IMR-90 (cell line): ENCODE results near the gene FOXP1.

Experiments
- BHLHE40 ChIP-seq: fragments of 150-350 bp; IDR thresholded peaks from 2 replicates; pipeline ENCODE4 v1.6.1; 2016; ENCODE audit warnings: mild to moderate bottlenecking, low read depth, low read length
- CTCF ChIP-seq: conservative IDR thresholded peaks from 2 replicates; pipeline ENCODE4 v1.5.1; 2012; ENCODE audit warnings: mild to moderate bottlenecking, low read depth, low read length, improper control_type of control experiment
- ELK1 ChIP-seq: fragments of 150-350 bp; IDR thresholded peaks from 2 replicates; pipeline ENCODE4 v1.6.1; 2016; ENCODE audit warnings: low read depth, mild to moderate bottlenecking, low read length, moderate library complexity, borderline replicate concordance
- FOS ChIP-seq: fragments of 150-350 bp; IDR thresholded peaks from 2 replicates; pipeline ENCODE4 v1.6.1; 2016; ENCODE audit warnings: low read depth, low read length
- MAZ ChIP-seq: IDR thresholded peaks from 2 replicates; pipeline ENCODE4 v1.6.1; 2012; ENCODE audit warnings: low read depth, mild to moderate bottlenecking, low read length, improper control_type of control experiment, moderate library complexity, borderline replicate concordance
- MXI1 ChIP-seq: IDR thresholded peaks from 2 replicates; pipeline ENCODE4 v1.6.1; 2012; ENCODE audit warnings: low read depth, mild to moderate bottlenecking, low read length, moderate library complexity, borderline replicate concordance
- NFE2L2 ChIP-seq: fragments of 150-350 bp; IDR thresholded peaks from 2 replicates; pipeline ENCODE4 v1.6.1; 2016; ENCODE audit warnings: low read depth, mild to moderate bottlenecking, low read length
- POLR2A ChIP-seq: IDR thresholded peaks from 2 replicates; pipeline ENCODE4 v1.6.1; 2012; ENCODE audit warnings: mild to moderate bottlenecking, low read depth, low read length
- SMC3 ChIP-seq: fragments of 150-350 bp; IDR thresholded peaks from 2 replicates; pipeline ENCODE4 v1.6.1; 2016; ENCODE audit warnings: low read depth, mild to moderate bottlenecking, antibody characterized with exemption, low read length, moderate library complexity

GRCh38 chr3:71398157-71398836, 185.2 kb downstream of the FOXP1 start:
- TF ChIP-seq POLR2A (no peak), CTCF (no peak), FOS (no peak), BHLHE40 (no peak), ELK1 (no peak), MAZ (no peak), MXI1 (no peak), NFE2L2 (no peak), SMC3 (no peak)
